Retinal pigment epithelial cell (primary cell): ENCODE measurements around the gene RARRES1.

Experiments
- DNase-seq: peaks from one replicate; pipeline ENCODE4 v3.0.0-alpha.2; 2010; ENCODE audit warnings: low read depth
- H3K4me3 ChIP-seq: 2 replicates; pipeline ENCODE4 v1.5.1; 2011; ENCODE audit warnings: mild to moderate bottlenecking, low read length, control low read depth, moderate library complexity
- TF ChIP-seq, protein P1 (sequence below): conservative IDR thresholded peaks from 2 replicates; pipeline ENCODE4 v1.5.1; 2011; ENCODE audit warnings: low read depth, low read length, control low read depth, inconsistent platforms

RARRES1 gene

DNA sequence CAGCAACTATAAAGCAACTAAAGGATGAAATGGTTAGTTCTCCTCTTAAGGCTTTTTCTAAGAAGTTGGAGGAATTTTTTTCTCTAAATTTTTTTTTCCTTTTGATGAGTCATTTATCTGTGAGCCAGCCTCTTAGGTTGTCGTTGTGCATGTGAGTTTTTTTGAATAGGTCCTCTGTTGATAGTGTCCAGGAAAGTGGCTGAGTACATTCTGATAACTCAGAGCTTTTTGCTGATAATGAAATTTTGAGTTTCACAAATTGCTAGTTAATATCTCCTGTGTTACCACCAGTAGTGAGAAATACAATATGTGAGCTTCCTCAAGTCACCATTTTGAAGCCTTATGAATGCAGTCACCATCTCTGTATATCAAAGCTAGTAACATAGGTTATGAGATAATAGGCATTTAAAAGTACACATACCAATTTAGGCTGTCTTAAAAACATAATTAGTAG is 52.7 kb downstream of the RARRES1 start:
- no peak for DNase-seq
- TF ChIP-seq, protein P1, sequence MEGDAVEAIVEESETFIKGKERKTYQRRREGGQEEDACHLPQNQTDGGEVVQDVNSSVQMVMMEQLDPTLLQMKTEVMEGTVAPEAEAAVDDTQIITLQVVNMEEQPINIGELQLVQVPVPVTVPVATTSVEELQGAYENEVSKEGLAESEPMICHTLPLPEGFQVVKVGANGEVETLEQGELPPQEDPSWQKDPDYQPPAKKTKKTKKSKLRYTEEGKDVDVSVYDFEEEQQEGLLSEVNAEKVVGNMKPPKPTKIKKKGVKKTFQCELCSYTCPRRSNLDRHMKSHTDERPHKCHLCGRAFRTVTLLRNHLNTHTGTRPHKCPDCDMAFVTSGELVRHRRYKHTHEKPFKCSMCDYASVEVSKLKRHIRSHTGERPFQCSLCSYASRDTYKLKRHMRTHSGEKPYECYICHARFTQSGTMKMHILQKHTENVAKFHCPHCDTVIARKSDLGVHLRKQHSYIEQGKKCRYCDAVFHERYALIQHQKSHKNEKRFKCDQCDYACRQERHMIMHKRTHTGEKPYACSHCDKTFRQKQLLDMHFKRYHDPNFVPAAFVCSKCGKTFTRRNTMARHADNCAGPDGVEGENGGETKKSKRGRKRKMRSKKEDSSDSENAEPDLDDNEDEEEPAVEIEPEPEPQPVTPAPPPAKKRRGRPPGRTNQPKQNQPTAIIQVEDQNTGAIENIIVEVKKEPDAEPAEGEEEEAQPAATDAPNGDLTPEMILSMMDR = no peak
- no peak overlapping the region for H3K4me3 ChIP-seq

DNA sequence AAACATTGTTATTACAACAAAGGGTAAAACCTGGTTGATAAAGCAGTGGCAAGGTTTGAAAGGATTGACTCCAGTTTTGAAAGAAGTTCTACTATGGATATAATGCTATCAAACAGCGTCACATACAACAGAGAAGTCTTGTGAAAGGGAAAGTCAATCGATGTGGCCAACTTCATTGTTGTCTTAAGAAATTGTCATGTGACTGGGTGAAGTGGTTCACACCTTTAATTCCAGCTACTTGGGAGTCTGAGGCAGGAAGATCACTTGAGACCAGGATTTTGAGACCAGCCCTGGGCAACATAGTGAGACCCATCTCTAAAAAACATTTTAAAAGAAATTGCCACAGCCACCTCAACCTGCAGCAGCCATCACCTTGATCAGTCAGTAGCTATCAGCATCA is 53.6 kb downstream of the RARRES1 start:
- TF ChIP-seq, protein P1 = no peak
- DNase-seq = no peak
- H3K4me3 ChIP-seq = no peak overlapping the region

DNA sequence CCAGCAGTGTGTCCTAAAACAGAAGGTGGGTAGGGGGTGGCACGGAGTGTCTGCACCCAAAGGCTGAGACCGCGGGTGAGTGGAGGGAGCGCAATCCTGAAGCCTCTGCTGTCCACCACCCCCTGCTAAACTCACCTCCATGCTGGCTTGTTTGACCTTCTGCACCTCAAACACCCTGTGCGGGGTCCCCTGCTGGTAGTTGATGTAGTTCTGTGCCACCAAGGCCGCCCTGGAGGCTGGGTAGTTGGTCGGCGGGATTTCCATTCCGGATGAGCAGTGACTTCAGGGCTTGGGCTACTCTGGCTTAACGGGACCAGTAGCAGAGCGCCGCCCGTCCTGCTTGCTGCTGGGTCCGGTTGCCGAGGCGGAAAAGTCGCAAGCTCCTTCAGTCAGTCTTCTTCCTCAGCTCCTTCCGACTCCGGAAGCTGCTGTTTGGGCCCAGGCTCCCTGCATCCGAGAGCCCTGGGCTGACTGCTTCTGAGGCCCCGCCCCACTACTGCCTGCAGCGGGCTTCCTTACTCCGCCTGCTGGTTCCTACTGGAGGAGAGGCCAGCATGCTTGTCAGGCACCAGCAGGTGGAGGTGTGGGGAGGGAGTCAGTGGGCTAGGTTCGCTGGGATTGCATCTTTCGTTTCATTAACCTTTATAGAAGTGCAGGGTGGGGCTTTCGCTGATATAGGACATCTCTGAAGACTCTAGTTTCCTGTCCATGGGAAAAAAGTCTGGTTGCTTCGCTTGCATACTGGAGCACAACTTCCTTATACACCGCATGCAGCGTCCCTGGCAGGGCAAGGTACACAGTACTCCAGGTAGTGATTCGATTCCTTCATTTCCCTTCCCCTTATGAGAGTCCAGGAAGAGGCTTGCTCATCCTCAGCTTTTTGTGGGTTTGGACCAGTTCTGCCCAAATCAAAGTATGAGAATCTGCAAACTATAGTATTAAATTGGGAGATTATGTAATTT is 59.8 kb downstream of the RARRES1 start, which contains the start of gene LXN:
LXN (minus strand) TSS at position 434 of the 962 bp plus-strand sequence; CDS start at position 264, 170 bp downstream.
- TF ChIP-seq, protein P1 = peak; percentile 92
- DNase-seq = peak; percentile 59
- peak within 1 kb of the TSS; percentile 76 for H3K4me3 ChIP-seq

GRCh38 chr3:158671821-158672214 is 60.4 kb downstream of the RARRES1 start:
- DNase-seq = no peak
- peak overlapping the region; percentile 76 for H3K4me3 ChIP-seq
- TF ChIP-seq, protein P1 = no peak

- TF ChIP-seq, protein P1 = no peak
- no peak overlapping the region for H3K4me3 ChIP-seq
- DNase-seq = no peak
These were observed 63.8 kb downstream of the RARRES1 start for GRCh38 chr3:158668506-158668905.

DNA sequence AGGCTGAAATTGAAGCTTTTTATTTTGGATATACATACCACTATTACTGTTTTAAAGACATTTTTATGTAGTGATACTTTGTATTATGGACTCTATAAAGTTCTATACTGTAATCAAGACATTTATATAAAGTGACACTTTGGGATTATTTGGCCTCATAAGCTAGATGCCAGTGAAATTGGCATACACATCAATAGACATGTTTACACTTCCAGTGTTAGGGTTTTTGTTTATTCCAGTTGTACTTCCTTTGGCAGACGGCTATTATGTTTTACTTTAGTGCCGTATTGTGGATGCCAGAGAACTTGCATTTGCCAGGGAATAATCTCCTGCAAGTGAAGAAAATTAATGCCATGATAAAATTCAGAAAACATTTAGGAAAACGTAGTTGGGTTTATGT is 65.8 kb downstream of the RARRES1 start:
- no peak for DNase-seq
- H3K4me3 ChIP-seq = no peak overlapping the region
- TF ChIP-seq, protein P1 = no peak

DNA sequence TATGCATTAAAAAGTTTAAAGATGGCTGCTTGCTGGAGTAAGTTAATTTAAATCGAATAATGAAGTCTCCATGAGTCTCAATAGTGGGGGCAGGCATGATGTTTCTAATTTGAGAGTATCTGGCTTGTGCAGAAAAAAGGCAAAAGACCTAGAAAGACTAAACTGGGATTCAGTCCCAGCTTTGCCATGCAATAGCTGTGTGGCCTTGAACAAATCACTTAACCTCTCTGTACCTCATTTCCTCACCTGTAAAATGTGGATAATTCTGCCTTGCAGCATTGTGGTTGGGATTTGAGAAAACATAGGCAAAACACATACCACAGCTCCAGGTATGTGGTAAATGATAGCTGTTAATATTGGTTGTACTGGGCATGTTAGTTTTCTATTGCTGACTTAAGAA is 68.4 kb downstream of the RARRES1 start:
- no peak overlapping the region for H3K4me3 ChIP-seq
- TF ChIP-seq, protein P1 = no peak
- no peak for DNase-seq
